HG03103 (cell line): ENCODE data around the gene NCBP3.

Experiments
- ATAC-seq: cut with Tn5 transposase; IDR thresholded peaks from one replicate; pipeline ENCODE4 v1.9.1; 2021; ENCODE audit warnings: low read depth; ENCODE audit not compliant: unreplicated experiment

The NCBP3 gene

GRCh38 chr17:3813171-3813570, 32.9 kb downstream of the NCBP3 start:
- no peak for ATAC-seq

GRCh38 chr17:3812771-3813170, 33.3 kb downstream of the NCBP3 start:
- no peak for ATAC-seq

- ATAC-seq, result no peak
These were observed 33.8 kb downstream of the NCBP3 start for GRCh38 chr17:3812284-3812683.

- no peak for ATAC-seq
These were observed 36.0 kb downstream of the NCBP3 start for GRCh38 chr17:3810019-3810418.

- ATAC-seq, result no peak
These were observed 36.9 kb downstream of the NCBP3 start for GRCh38 chr17:3809135-3809534.

- no peak for ATAC-seq
These were observed 37.3 kb downstream of the NCBP3 start for GRCh38 chr17:3808701-3809100.

GRCh38 chr17:3805581-3805980, 40.5 kb downstream of the NCBP3 start:
- no peak for ATAC-seq

GRCh38 chr17:3804503-3804931, 41.5 kb downstream of the NCBP3 start:
- peak; percentile 45 for ATAC-seq

- no peak for ATAC-seq
These were observed 42.8 kb downstream of the NCBP3 start for GRCh38 chr17:3803308-3803640.

GRCh38 chr17:3802461-3803307, 43.4 kb downstream of the NCBP3 start:
- ATAC-seq, result no peak

GRCh38 chr17:3801792-3802191, 44.3 kb downstream of the NCBP3 start:
- ATAC-seq, result no peak

GRCh38 chr17:3801347-3801746, 44.7 kb downstream of the NCBP3 start:
- no peak for ATAC-seq

- ATAC-seq, result no peak
These were observed 45.4 kb downstream of the NCBP3 start, which contains the start of gene ITGAE for GRCh38 chr17:3800362-3801271. Gene ITGAE, minus strand, starts transcription at chr17:3801188. Its CDS starts 44 bp downstream, at chr17:3801144.

GRCh38 chr17:3799181-3799945, 46.7 kb downstream of the NCBP3 start:
- ATAC-seq, result no peak

GRCh38 chr17:3798273-3799180, 47.5 kb downstream of the NCBP3 start:
- ATAC-seq, result no peak

- ATAC-seq, result peak; percentile 24
These were observed 49.2 kb downstream of the NCBP3 start for GRCh38 chr17:3796822-3797170.

GRCh38 chr17:3796110-3796821, 49.8 kb downstream of the NCBP3 start:
- peak; percentile 70 for ATAC-seq

GRCh38 chr17:3795390-3796102, 50.5 kb downstream of the NCBP3 start:
- no peak for ATAC-seq
